Neural crest cell (in vitro differentiated cells): Measurements from ENCODE around the gene TMUB1. TPM values are rescaled to one million over a fixed set of nuclear protein-coding genes. Genes with fewer than 3 reads are reported as not detected.

Experiments
- DNase-seq: peaks from one replicate; pipeline ENCODE4 v3.0.0; 2021; ENCODE audit warnings: low read depth, mixed read lengths, low spot score
- H3K27ac Mint-ChIP-seq: one replicate; pipeline ENCODE4 v1.8.0; 2021; ENCODE audit warnings: mild to moderate bottlenecking, mixed read lengths; ENCODE audit not compliant: unreplicated experiment
- H3K27me3 Mint-ChIP-seq: 2 replicates; pipeline ENCODE4 v1.8.0; 2021; ENCODE audit warnings: low read depth, mild to moderate bottlenecking, mixed read lengths
- H3K36me3 Mint-ChIP-seq: 2 replicates; pipeline ENCODE4 v1.8.0; 2021; ENCODE audit warnings: low read depth, mild to moderate bottlenecking, mixed read lengths
- H3K4me1 Mint-ChIP-seq: 2 replicates; pipeline ENCODE4 v1.8.0; 2021; ENCODE audit warnings: mixed read lengths
- H3K4me3 Mint-ChIP-seq: one replicate; pipeline ENCODE4 v1.8.0; 2021; ENCODE audit warnings: mild to moderate bottlenecking, mixed read lengths
- H3K9me3 Mint-ChIP-seq: 2 replicates; pipeline ENCODE4 v1.8.0; 2021; ENCODE audit warnings: mixed read lengths
- CTCF ChIP-seq: fragments of 200-600 bp; sonication (generic); conservative IDR thresholded peaks from 2 replicates; pipeline ENCODE4 v1.5.0; 2021; ENCODE audit warnings: antibody characterized with exemption, mild to moderate bottlenecking
- total RNA-seq: library from RNA; stranded (reverse); gene quantifications from 2 replicates; pipeline ENCODE4 v1.2.1, GENCODE V29; 2021

The TMUB1 gene
- total RNA-seq, 1 donor from 2014 or later, result 44.9 TPM

DNA sequence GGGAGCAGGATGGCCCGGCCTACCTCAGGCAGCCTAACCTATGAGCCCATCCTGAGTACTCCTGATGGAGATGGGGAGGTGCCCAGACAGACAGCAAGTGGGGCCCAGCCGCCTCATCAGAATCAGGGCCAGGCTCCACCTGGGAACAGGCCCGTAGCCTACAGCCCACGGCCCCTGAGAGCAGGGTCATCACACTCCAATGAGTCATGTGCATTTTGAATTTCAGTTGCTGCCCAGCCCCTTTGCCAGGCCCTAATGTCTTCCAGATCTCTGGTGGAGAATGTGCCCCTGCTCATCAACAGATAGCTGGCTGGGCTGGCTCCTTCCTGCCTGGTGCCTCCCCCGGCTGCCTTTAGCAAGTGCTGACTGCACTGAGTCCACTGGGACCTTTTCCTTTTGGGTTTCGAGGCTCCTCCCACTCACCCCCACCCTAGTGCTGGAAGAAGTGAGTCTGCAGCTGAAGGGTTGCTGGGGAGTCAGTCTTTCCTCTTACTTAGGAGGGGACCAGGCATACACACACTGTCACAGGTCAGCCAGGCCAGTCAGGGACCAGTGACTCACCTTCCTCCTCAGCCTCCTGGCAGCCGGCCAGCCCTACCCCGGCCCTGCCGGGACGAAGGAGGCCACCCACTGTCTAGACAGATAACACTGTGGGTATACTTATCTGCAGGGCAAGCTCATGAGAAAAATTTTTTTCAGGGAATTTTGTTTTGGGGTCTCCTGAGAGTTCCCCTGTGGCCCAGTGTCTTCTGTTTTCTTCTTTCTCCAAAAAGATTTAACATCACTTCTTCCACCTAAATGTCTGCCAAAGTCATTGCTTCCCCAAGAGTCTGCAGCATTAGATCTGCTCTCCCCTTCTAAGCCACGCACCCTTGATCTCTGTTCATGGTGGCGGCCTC, 44.1 kb downstream of the TMUB1 start:
- Mint-ChIP-seq H3K27me3 (no peaks in the 10 kb centered on the region), H3K36me3 (no peaks in the 10 kb centered on the region), H3K27ac (peak overlapping the region; percentile 71), H3K4me1 (no peaks in the 10 kb centered on the region), H3K9me3 (no peaks in the 10 kb centered on the region), H3K4me3 (no peak overlapping the region)
- DNase-seq, result no peak
- TF ChIP-seq CTCF, result no peak

DNA sequence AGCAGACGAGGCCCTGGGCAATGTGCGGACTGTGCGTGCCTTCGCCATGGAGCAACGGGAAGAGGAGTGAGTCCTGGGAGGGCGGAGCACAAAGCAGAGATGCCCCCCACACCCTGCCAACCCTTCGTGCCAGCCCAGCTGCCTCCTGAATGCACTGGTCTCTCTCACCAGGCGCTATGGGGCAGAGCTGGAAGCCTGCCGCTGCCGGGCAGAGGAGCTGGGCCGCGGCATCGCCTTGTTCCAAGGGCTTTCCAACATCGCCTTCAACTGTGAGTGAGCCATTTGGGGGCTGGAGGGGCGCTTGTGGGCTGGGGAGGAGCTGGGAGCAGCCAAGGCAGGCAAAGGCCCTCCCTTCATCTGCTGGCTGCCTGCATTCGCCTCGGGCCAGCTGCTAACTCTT, 47.4 kb downstream of the TMUB1 start:
- no peaks in the 10 kb centered on the region for H3K36me3 Mint-ChIP-seq
- no peaks in the 10 kb centered on the region for H3K9me3 Mint-ChIP-seq
- H3K4me1 Mint-ChIP-seq, result no peaks in the 10 kb centered on the region
- H3K27me3 Mint-ChIP-seq, result no peaks in the 10 kb centered on the region
- no peak overlapping the region for H3K4me3 Mint-ChIP-seq
- DNase-seq, result no peak
- no peak overlapping the region for H3K27ac Mint-ChIP-seq
- no peak for TF ChIP-seq CTCF

DNA sequence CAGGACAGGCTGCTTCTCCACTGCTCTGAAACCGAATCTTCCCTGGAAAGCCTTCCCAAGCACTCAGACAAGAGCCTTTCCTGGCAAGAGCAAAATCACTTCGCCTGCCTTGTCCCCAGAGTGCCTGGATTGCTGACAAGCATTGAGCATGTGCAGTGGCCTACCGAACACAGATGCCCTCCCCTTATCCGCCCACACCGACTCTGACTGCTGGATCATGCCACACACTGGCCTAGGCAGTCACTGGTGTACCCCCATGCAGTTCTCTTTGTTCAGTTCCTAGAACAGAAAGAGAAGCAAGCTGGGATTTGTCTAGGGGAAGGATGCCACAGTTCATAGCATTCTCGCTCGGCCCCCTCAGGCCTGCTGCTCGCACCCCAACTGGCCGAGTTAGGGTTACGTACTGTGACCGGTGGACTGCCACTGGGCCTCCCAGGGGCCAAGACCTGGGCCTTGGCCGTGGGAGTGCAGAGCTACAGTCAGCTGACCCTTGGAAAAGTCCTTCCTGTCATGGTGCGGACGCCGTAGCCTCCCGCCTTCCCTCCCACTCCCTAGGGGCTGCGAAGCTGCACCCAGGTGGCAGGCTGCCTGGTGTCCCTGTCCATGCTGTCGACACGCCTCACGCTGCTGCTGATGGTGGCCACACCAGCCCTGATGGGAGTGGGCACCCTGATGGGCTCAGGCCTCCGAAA, 48.1 kb downstream of the TMUB1 start:
- Mint-ChIP-seq H3K9me3 (no peaks in the 10 kb centered on the region), H3K27me3 (no peaks in the 10 kb centered on the region), H3K4me1 (no peaks in the 10 kb centered on the region), H3K27ac (no peak overlapping the region), H3K4me3 (no peak overlapping the region), H3K36me3 (no peaks in the 10 kb centered on the region)
- TF ChIP-seq CTCF, result no peak
- no peak for DNase-seq

DNA sequence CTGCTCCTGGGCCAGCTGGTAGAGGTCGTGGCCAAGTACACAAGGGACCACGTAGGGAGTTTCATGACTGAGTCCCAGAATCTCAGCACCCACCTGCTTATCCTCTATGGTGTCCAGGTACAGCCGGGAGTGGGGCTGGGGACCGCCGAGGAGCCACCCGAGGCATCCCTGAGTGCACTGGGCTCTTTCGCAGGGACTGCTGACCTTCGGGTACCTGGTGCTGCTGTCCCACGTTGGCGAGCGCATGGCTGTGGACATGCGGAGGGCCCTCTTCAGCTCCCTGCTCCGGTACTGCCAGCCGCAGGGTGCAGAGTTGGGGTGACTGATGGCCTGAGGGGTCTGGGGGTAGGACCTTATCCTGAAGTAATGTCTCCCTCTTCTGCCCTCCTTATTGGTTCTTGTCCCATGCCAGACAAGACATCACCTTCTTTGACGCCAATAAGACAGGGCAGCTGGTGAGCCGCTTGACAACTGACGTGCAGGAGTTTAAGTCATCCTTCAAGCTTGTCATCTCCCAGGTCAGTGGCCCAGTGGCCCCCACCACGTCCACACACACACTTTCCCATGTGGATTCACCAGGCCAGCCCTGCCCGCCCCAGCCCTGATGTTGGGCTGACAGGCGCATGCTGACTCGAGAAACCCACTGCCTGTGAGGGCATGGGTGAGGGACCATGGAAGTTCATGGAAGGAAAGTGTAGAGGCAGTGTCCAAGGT, 48.8 kb downstream of the TMUB1 start:
- DNase-seq, result no peak
- no peaks in the 10 kb centered on the region for H3K4me1 Mint-ChIP-seq
- no peak overlapping the region for H3K27ac Mint-ChIP-seq
- no peaks in the 10 kb centered on the region for H3K36me3 Mint-ChIP-seq
- H3K27me3 Mint-ChIP-seq, result no peaks in the 10 kb centered on the region
- H3K9me3 Mint-ChIP-seq, result no peaks in the 10 kb centered on the region
- no peak overlapping the region for H3K4me3 Mint-ChIP-seq
- TF ChIP-seq CTCF, result no peak

DNA sequence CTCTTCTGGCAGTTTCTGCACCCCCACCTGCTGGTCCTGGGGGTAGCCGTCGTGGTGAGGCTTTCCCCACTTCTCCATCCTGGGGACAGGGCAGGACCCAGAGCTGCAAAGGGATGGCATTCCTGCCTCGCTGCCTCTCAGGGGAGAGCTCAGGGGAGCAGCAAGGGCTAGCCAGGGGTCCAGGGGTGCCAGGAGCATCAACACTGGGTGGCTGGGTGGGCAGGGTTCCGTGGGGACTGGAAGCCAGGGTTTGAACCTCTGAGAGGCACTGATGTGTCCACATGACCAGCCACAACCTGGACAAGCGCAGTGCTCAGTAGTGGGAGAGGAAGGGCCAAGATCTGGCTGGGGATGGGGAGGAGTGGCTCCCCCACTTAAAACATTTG, 49.4 kb downstream of the TMUB1 start:
- H3K27me3 Mint-ChIP-seq, result no peaks in the 10 kb centered on the region
- no peak for TF ChIP-seq CTCF
- H3K4me1 Mint-ChIP-seq, result peaks cover 5% of the 10 kb centered on the region
- no peak for DNase-seq
- H3K4me3 Mint-ChIP-seq, result no peak overlapping the region
- no peaks in the 10 kb centered on the region for H3K9me3 Mint-ChIP-seq
- H3K36me3 Mint-ChIP-seq, result no peaks in the 10 kb centered on the region
- no peak overlapping the region for H3K27ac Mint-ChIP-seq
